HG02885 (cell line): ENCODE data around the gene HOXB2.
A peak's percentile ranks its signal among the peaks of the same experiment; 100 is the strongest.

ENCODE experiments used
- ATAC-seq: cut with Tn5 transposase; IDR thresholded peaks from one replicate; pipeline ENCODE4 v1.9.1; 2021; ENCODE audit warnings: mild to moderate bottlenecking; ENCODE audit not compliant: unreplicated experiment, poor library complexity

The HOXB2 gene

DNA sequence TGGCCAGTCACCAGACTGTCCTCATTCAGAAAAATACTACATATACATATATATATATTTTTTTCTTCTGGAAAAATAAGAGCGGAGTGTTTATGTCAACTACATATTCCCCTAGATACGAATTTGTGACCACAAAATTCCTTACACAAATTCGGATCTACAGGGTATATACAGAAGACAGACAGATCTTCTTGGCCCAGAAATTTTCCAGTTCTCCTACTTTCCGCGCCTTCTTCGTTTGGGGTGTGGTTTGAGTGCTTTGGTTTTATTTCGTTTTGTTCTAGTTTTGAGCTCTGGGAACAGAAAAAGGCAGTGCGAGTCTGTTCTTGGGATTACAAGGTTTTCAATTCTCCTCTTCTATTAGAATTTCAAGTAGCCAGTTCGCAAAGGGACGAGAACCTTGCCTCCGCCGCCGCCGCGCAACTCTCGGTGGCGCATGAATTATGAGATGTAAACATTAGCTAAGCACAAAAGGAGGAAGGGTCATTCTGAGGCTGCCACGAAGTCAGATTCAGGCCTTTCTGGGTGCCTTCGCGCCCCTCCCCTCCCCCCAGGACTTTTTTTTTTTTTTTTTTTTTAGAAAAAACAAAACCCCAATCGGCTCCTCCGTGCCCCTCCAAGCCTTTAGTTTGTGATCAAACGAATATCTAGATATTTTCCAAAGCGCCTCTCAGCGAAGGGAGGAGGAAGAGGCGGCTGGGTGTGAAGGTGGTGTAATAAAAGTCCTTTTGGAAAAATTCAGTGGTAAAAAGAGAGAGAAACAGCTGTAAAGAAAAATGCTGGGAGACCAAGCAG is 35.0 kb upstream of the HOXB2 start:
- no peak for ATAC-seq

DNA sequence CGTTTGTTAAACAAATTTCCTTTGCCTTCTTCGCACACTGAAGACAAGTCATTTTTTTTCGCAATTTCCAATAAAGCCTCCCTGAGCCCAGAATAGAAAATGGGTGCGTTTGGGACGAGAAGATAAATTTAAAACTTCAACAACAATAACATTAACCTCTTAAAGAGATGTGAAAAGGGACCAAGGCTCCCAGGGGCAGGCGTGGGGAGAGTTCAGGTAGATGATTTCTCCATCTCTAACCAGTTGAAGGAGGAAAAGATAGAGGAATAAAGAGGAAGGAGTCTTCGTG is 34.5 kb upstream of the HOXB2 start:
- no peak for ATAC-seq

DNA sequence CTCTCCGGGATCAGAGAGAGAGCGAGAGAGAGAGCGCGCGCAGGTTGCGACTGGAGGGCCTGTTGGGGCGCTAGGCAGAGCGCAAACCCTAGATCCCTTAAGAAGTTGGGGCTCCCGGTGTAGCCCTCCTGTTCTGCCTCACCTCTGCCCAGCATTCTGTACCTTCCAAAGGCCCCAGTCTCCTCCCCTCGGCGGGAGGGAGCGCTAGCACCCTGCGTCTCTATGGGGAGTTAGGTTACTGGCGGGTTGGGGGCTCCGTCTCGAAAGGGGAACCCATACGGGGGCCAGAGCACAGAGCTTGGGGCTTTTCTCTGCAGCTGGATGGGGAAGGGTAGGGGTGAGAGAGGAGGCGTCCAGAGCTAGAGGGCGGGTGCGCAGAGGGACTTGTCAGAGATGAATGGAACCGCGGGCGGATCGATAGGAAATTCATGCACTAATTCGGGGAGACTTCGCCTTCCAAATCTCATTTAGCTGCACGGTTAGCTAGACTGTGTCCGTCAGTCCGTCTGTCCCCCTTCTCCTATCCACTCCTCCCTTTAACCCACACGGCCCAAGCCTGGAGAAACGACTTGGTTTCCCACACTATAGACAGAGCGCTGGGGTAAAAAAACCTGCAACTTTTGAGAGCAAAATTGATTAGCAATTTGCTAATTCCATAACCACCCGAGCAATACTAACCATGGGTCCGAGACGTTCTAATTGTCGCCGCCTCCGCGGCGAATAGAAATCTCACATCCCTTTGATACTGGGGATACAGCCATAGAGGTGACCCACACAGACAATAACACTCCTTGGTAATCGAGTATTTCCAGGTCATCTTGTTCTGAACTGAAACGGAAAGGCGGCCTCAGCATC is 33.9 kb upstream of the HOXB2 start:
- ATAC-seq: peak; percentile 47

DNA sequence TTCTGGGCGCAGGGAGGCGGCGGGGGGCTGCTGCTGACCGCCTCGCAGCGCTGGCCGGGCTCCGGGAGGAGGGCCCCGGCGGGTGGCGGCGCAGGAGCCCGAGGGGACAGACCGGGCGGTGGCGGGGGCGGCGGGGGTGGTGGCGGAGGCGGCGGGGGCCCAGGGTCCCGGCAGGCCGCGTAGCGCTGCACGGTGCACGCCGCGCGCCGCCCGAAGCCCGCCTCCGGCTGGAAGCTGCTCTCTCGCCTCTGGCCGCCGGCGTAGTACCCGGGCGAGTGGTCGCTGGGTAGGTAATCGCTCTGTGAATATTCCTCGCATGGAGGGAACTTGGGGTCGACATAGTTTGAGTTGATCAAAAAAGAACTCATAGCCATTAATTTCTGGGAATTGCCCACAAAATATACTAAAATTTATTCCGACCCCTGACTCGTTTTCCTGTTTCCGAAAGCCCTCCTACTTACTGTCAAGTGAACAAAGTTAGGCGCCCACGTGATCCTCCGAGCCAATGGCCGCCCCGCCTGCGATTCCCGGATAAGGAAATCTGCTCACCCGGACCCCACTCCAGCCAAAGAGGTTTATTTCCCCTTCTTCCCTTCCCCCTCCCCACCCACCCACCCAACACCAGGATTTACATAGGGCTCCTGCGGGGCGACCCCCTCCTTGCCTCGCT is 33.2 kb upstream of the HOXB2 start, which contains the start of gene HOXB4:
HOXB4 (minus strand) TSS at position 405 of the 670 bp plus-strand sequence; CDS start at position 374, 31 bp downstream.
- peak; percentile 62 for ATAC-seq

DNA sequence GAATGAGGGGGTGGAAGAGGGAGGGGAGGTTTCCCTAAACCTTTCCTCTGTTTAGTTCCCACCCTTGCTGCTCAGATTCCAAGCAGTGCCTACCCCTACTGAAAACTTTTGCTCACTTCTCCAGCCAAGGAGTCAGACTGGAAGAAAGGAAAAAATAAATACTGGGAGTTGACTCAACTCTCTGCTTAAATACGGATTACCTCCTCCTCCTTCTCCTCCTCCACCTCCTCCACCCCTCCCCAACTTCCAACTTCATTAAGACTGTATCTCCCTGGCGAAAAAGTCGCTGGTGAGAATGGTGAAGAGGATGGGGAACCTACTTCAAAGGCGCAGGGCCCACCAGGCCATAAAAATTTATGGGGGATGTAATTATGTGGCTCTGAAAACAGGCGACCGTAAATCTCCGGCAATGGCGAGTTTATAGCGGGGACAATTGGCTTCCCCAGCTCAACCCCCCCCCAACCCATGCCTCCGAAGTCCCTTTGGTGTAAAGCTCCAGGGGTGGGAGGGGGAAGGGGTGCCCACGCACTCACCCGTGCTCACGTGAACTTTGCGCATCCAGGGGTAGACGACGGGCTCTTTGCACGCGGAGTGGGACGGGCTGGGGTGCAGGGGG is 32.5 kb upstream of the HOXB2 start:
- no peak for ATAC-seq

DNA sequence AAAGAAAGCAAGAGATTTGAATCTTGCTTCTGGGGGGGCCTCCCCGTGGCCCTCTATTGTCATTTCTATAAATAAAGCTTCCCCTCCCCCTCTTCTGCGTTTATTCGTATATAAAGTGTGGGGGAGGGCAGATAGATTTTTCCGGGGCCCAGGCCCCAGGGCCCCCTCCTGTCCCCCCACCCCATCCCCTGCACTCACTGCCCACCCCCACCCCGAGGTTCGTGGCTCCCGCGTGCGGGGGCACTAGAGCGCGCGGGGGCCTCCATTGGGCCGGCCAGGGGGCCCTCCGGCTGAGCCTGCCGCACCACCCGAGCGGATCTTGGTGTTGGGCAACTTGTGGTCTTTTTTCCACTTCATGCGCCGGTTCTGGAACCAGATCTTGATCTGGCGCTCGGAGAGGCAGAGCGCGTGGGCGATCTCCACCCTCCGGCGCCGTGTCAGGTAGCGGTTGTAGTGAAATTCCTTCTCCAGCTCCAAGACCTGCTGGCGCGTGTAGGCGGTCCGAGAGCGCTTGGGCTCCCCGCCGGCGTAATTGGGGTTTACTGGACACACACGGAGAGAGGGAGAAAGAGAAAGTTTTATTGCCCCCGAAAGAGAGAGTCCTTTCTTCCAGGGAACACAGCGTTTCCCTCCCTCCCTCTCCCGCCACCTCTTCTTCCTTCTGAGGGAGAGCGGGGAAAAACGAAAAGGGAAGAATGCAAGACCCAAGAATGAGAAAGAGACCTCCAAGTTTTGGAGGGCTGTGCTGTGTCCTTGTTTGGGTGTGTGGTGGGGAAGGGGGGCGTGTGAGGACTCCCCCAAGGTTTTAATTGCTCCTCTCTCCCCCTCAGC is 31.8 kb upstream of the HOXB2 start:
- no peak for ATAC-seq

DNA sequence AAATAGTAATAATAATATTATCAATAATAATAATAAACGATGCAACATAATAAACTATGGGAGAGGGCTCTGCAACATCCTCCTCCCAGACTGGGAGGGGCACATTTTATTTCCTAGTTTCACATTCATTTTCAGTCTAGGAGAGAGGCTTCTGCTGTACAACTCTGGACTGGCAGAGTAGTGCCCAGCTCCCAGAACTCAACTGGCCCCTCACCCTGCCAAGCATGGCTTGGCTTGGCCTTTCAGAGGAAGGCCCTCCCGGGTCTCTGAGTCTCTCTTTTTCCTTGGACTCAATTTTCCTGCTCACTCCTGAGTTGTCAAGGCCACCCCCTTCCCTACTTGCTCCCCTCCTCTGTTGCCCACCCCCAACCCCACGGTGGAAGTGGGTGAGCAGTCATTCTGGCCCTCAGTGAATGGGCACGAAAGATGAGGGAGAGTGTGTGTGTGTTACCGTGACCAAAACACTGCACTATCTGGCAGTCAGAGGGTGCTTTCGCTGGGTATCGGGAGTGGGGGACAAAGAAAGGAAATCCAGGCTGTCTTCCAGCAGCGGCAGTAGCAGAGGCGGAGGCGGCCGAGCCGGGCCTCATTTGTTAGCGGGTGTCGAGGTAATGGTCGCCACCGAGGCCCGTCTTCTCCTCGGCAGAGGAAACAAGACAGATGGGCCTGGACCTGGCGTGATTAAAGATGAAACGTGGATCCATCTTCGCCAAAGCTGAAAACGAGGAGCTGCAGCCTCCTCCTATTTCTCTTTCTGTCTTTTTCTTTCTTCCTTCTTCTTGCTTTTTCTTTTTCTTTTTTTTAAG is 31.0 kb upstream of the HOXB2 start:
- no peak for ATAC-seq

DNA sequence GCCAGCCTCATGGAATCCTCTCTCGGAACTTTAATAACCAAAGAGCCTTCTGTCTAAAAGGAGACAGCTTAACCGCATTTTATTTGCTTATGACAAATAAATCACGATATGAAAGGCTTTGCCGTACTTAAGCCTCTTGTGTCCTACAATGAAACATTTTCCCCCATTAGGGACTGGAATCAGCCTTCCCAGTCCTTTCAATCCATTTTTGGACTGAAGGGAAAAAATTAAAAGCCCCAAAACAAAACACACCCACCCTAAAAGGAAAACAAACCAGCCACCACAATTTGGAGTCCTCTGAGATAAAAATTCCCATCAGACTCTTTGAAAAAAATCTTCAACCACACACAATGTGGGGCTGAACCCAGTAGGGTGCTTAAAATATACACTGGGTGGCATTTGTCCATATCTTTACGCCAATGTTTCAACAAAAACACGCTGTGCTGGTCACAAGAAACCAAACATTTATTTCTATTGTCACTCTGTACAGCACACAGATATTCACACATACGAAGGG is 30.2 kb upstream of the HOXB2 start:
- ATAC-seq: no peak

DNA sequence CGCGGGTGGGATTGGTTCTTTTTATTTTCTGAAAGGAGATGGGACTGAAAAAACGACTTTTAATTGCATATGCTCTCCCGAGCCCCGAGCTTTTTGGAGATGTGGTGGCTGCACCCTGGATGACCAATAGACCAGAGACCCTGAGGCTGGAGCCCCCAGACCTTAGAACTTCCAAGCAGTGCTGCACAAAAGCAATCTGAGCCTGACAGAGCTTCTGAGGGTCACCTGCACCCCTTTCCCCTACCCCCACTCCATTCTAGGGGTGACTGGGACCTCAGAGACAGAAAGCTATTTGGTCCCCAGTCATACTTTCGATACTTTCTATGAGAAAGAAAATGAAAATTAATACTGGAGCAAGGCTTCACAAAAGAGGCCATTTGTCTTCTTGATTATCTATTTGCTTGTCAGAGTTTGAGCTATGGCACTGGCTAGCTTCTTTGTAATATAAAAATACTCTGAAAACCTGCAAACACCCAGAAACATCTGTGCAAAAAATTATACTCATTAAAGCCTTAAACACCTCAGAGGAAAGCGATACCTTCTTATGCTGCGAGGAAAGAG is 29.7 kb upstream of the HOXB2 start:
- ATAC-seq: no peak

DNA sequence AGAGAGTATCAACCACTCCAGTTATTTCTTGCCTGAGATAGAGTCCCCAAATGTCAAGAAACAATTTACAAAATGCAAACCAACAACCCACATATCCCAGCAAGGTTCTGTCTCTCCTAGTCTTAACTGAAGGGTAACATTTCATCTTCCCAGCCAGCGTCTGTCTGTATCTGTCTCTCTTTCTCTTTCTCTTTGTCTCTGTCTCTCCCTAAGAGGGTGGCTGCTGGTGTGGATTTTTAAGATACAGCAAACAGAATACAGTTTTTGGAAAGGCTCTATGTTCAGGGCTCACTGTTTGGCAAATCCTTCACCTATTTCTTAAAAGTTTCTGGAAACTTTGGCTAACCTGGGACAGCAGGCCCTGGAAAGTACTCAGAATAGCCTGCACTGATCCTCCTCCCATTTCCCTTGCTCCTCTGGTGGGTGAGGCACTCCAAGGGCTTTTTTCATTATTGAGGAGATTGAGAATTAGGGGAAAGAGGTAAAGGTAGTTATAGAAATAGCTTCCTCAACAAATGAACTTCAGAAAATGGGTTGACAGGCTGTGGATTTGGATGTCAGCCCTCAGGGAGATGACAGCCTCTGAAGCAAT is 27.0 kb upstream of the HOXB2 start:
- no peak for ATAC-seq

DNA sequence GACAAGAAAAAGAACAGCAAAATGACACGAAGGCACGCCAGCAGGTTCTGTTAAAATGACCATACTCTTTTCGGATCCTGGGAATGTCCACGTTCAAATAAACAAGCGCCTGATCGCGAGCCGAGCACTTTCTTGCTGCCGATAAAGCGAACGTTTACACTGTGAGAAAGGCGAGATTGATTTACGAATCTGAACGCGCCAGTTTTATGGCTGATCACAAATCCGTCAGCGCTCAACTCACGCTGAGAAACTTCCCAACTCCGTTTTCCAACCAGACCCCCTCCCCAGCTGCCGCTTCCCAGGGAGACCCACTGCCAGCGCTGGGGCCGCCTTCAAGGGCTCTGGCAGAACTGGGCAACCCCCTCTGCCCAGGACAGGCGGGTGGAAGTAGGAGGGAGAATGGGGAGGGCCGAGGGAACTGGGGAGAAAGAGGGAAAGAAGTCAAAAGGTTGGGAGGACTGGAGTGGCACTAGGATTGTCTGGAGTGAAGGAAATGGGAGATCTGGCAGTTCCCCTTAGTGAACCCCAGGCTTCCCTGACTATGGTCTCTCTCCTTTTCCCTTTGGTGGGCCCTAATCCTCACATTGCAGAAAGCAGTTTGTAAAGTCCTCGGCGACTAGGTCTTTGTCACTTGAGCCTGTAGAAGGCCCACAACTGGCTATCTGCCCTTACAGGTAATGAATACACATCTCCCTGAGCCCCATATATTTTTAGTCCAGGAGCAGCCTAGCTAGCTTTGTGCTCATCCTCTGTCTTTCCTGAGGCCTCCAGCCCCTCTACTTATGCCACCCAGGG is 26.3 kb upstream of the HOXB2 start:
- no peak for ATAC-seq

DNA sequence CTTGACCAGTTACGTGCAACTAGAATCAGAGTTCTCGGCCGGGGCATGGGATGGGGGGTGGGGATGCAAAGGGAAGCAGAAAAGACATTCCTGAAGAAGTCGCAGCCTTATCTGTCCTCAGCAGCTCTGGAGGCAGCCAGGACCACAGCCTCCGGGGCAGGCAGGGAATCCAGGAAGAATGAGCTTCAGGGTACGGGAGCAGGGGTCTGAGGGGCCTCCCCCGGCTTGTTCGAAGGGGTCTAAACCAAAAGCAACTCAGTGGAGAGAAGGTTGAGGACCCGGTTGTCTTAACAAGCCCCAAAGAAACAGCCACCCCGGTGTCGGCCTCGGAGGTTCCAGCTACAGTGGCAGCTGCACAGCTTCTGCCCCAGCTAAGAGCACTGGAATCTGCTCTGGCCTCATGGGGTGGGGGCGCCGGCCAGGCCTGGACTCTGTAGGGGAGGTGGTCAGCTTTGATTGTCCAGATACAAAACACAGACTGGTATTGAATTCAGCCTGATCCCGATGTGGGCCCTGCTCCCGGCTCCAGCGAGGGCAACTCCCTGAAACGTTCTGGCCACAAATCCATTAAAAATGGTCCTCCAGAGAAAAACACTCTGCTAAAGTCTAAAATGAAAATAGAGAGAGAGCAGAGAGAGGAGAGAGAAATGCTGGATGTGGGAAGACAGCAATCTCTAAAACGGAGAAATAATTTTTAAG is 25.6 kb upstream of the HOXB2 start:
- no peak for ATAC-seq

DNA sequence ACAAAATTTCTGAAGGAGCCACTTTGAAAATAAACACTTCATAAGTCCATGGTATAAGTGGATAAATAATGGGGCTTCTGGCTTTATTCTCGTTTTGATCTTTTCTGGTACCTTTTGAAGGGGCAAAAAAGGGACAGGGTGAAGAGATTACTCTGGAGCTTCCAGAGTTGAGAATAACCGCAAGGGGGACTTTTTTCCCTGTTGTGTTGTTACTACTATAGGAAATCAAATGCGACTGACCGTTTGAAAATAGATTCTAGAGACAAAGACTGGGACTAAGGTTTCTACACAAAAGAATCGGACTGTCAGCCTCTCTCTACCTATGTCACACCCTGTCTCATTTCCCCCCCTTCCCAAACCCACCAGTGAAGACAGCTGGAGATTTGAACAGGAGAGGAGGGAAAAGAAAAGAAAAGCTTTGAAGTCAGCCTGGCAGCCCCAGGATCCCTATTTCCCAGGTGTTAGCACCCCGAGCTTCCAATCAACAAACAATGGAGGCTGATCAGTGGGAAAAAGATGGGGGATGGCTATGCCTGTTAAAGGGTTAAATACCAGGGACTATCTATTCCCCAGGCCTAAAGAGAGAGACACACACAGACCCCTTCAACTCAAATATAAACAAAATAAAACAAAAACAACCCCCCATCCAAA is 24.9 kb upstream of the HOXB2 start:
- no peak for ATAC-seq

DNA sequence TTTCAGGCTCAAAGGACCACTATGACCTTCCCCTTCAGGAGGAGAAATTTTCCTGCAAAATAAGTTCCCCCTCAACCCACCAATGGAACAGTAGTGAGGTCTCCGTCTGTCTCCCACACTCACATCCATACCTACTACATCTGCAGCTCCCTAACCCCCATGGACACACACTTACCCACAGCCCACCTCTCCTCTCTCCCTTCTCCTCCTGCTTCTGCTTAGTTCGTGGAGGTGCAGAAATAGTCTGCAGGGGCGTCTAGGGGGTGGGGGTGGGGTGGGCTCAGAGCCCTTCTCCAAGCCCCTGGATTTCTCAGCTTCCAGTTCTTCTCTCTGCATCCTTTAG is 24.3 kb upstream of the HOXB2 start:
- ATAC-seq: no peak

DNA sequence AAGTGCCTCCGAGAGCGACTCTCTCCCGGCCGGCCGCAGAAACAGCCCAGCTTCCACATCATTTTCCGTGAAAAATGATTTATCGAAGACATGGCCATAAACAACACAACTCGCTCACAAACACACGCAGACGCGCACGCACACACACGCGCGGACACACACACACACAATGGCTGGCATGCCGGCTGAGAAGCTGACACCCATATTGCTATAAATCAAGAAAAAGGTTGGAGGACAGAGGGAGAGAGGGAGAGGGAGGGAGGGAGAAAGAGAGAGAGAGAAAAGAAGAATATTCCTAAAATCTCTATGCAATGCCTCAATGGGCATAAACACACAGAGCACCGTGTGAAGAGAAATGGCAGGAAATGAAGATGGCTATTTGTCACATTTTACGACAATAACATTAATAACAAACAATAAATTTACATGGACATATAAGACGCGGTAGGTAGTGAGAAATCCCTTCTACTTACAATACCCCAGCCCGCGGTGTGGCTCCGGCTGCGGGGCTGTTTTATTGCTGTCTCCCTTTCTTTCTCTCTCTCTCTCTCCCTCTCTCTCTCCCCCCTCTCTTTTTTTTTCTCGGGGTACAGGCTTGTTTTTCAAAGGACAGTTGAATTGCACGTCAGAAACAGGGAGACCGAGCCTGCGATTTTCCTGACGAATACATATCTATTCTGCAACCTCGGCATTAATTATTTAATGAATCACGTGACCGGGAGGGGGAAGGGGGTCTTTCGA is 23.8 kb upstream of the HOXB2 start:
- no peak for ATAC-seq
